HEK293 (cell line): Measurements from ENCODE around the gene RNF144B.

Experiments
- CTCF ChIA-PET: fragments of 350-600 bp; formaldehyde crosslinking; extraction: SDS; loops from one replicate; lab custom pipeline; 2021; ENCODE audit warnings: antibody characterized with exemption; lab: Yijun Ruan, JAX
- POLR2A ChIA-PET: fragments of 300-600 bp; formaldehyde crosslinking; extraction: SDS; loops from one replicate; lab custom pipeline; 2020; ENCODE audit warnings: antibody characterized with exemption, inconsistent platforms; lab: Yijun Ruan, JAX
- H3K27ac ChIP-seq: fragments of 200-500 bp; sonication (Bioruptor generic); 2 replicates; pipeline ENCODE4 v1.5.1; 2014; ENCODE audit warnings: low read depth, low read length, control low read depth, inconsistent platforms; ENCODE audit errors: extremely low read depth
- H3K36me3 ChIP-seq, 2 experiments: fragments of 200-500 bp in 1 of 2; sonication (Bioruptor generic) in 1 of 2; 1 replicate in 1 of 2; 2 replicates in 1 of 2; pipeline ENCODE4 v1.5.1; 2014 to 2017; ENCODE audit warnings: inconsistent platforms in 2 of 2, low read length in 2 of 2; ENCODE audit not compliant: control insufficient read depth in 2 of 2, insufficient read depth in 1 of 2
- H3K4me1 ChIP-seq: fragments of 200-500 bp; sonication (Bioruptor generic); 2 replicates; pipeline ENCODE4 v1.5.1; 2014; ENCODE audit warnings: mild to moderate bottlenecking, low read length, inconsistent platforms; ENCODE audit not compliant: control insufficient read depth, insufficient read depth
- H3K4me3 ChIP-seq: 2 replicates; pipeline ENCODE4 v1.5.1; 2011; ENCODE audit warnings: low read depth, mild to moderate bottlenecking, control low read depth, low read length, moderate library complexity
- H3K9me3 ChIP-seq: fragments of 200-500 bp; sonication (Bioruptor generic); 2 replicates; pipeline ENCODE4 v1.5.1; 2014; ENCODE audit warnings: low read depth, low read length, inconsistent platforms; ENCODE audit not compliant: control insufficient read depth, insufficient read depth
- HOXA7 ChIP-seq: sonication (generic); formaldehyde crosslinking; IDR thresholded peaks from 2 replicates; pipeline ENCODE4 v1.8.1; 2022; ENCODE audit warnings: missing genetic modification reagents, borderline replicate concordance
- OSR2 ChIP-seq: fragments of 450-650 bp; formaldehyde crosslinking; IDR thresholded peaks from 2 replicates; pipeline ENCODE4 v1.5.1; 2016; ENCODE audit warnings: missing biosample characterization, missing genetic modification characterization
- PBX3 ChIP-seq: sonication (generic); formaldehyde crosslinking; IDR thresholded peaks from 2 replicates; pipeline ENCODE4 v1.8.1; 2022; ENCODE audit warnings: mild to moderate bottlenecking, moderate library complexity, missing genetic modification reagents
- TRIM28 ChIP-seq: IDR thresholded peaks from 2 replicates; pipeline ENCODE4 v1.6.1; 2011; ENCODE audit warnings: low read length, control low read depth, borderline replicate concordance
- ZBTB20 ChIP-seq: fragments of 450-650 bp; formaldehyde crosslinking; IDR thresholded peaks from 2 replicates; pipeline ENCODE4 v1.5.1; 2016; ENCODE audit warnings: missing biosample characterization, missing genetic modification characterization
- ZBTB44 ChIP-seq: fragments of 450-650 bp; IDR thresholded peaks from 2 replicates; pipeline ENCODE4 v1.5.1; 2018; ENCODE audit warnings: missing biosample characterization, mild to moderate bottlenecking, missing genetic modification characterization
- ZNF114 ChIP-seq: fragments of 450-650 bp; formaldehyde crosslinking; IDR thresholded peaks from 2 replicates; pipeline ENCODE4 v1.5.0; 2017; ENCODE audit warnings: missing biosample characterization, missing genetic modification characterization
- ZNF157 ChIP-seq: fragments of 450-650 bp; formaldehyde crosslinking; IDR thresholded peaks from 2 replicates; pipeline ENCODE4 v1.5.1; 2016; ENCODE audit warnings: missing biosample characterization, missing genetic modification characterization
- ZNF169 ChIP-seq: fragments of 450-650 bp; formaldehyde crosslinking; IDR thresholded peaks from 2 replicates; pipeline ENCODE4 v1.5.1; 2016; ENCODE audit warnings: missing biosample characterization, missing genetic modification characterization
- ZNF214 ChIP-seq: fragments of 450-650 bp; formaldehyde crosslinking; IDR thresholded peaks from 2 replicates; pipeline ENCODE4 v1.5.1; 2017; ENCODE audit warnings: missing biosample characterization, mild to moderate bottlenecking, missing genetic modification characterization, borderline replicate concordance
- ZNF292 ChIP-seq: fragments of 450-650 bp; formaldehyde crosslinking; IDR thresholded peaks from 2 replicates; pipeline ENCODE4 v1.5.1; 2016; ENCODE audit warnings: low read depth, missing biosample characterization, missing genetic modification characterization, borderline replicate concordance
- ZNF324 ChIP-seq: fragments of 450-650 bp; formaldehyde crosslinking; IDR thresholded peaks from 2 replicates; pipeline ENCODE4 v1.5.1; 2016; ENCODE audit warnings: missing biosample characterization, missing genetic modification characterization
- ZNF362 ChIP-seq: fragments of 450-650 bp; formaldehyde crosslinking; IDR thresholded peaks from 2 replicates; pipeline ENCODE4 v1.5.1; 2016; ENCODE audit warnings: missing biosample characterization, missing genetic modification characterization
- ZNF394 ChIP-seq: fragments of 450-650 bp; formaldehyde crosslinking; IDR thresholded peaks from 2 replicates; pipeline ENCODE4 v1.5.1; 2016; ENCODE audit warnings: missing biosample characterization, missing genetic modification characterization, mild to moderate bottlenecking, moderate library complexity, borderline replicate concordance
- ZNF510 ChIP-seq: fragments of 450-650 bp; formaldehyde crosslinking; IDR thresholded peaks from 2 replicates; pipeline ENCODE4 v1.5.1; 2018; ENCODE audit warnings: mild to moderate bottlenecking, missing genetic modification characterization, missing biosample characterization; ENCODE audit not compliant: insufficient replicate concordance
- ZNF555 ChIP-seq: fragments of 450-650 bp; formaldehyde crosslinking; conservative IDR thresholded peaks from 2 replicates; pipeline ENCODE4 v1.5.1; 2017; ENCODE audit warnings: missing biosample characterization, mild to moderate bottlenecking, missing genetic modification characterization, inconsistent platforms
- ZNF561 ChIP-seq: fragments of 450-650 bp; IDR thresholded peaks from 2 replicates; pipeline ENCODE4 v1.5.1; 2018; ENCODE audit warnings: missing biosample characterization, missing genetic modification characterization, borderline replicate concordance
- ZNF670 ChIP-seq: fragments of 450-650 bp; formaldehyde crosslinking; IDR thresholded peaks from 2 replicates; pipeline ENCODE4 v1.5.1; 2016; ENCODE audit warnings: missing biosample characterization, missing genetic modification characterization, low read depth
- ZNF677 ChIP-seq: fragments of 450-650 bp; IDR thresholded peaks from 2 replicates; pipeline ENCODE4 v1.5.0; 2018; ENCODE audit warnings: missing biosample characterization, mild to moderate bottlenecking, missing genetic modification characterization, moderate library complexity
- ZNF792 ChIP-seq: fragments of 450-650 bp; formaldehyde crosslinking; IDR thresholded peaks from 2 replicates; pipeline ENCODE4 v1.5.1; 2016; ENCODE audit warnings: missing biosample characterization, missing genetic modification characterization
- ZNF843 ChIP-seq: fragments of 450-650 bp; formaldehyde crosslinking; IDR thresholded peaks from 2 replicates; pipeline ENCODE4 v1.5.1; 2016; ENCODE audit warnings: missing biosample characterization, missing genetic modification characterization
- TF ChIP-seq, protein P1 (sequence below): fragments of 450-650 bp; formaldehyde crosslinking; IDR thresholded peaks from 2 replicates; pipeline ENCODE4 v1.5.1; 2017; ENCODE audit warnings: missing biosample characterization, missing genetic modification characterization
- TF ChIP-seq, protein P2 (sequence below): fragments of 450-650 bp; formaldehyde crosslinking; IDR thresholded peaks from 2 replicates; pipeline ENCODE4 v1.5.1; 2016; ENCODE audit warnings: missing biosample characterization, missing genetic modification characterization

The RNF144B gene

DNA sequence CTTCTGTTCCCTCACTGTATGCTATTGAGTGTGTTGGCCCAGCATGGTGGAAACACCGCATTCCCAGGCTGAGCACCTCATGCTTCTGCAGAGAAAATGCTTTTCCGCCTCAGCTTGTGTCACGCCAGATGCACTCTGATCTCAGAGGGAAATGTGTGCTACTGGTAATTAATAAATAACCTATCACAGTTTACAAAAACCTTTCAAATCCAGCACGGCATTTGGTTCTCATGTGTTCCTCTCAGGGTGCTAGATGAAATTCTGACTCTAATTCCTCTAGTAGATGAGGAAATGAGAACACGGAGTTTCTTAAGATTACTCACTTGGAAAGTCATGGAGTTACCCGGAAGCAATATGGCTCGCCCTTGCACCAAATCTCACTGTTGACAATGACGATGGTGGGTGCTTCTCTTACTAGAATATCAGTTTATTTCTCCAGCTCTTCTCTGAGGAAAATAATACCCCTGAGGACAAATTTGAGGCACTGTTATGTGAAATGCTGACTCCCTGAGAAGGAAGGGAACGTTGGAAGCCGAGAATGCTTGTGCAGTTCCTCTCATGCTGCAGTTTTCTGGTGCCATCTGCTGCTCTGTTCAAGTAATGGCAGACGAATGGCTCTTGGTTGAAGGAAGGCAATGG, 116.6 kb downstream of the RNF144B start (continued):
- no peak for TF ChIP-seq ZBTB44 (tag by site-specific recombination)
- 0 out of 2 replicates have a peak, but pooled peaks have one; percentile 44 for TF ChIP-seq ZNF561 (tag by site-specific recombination)
- TF ChIP-seq ZNF670 (tag by site-specific recombination), result no peak
- TF ChIP-seq ZNF362 (tag by site-specific recombination), result no peak
- TF ChIP-seq ZNF292 (tag by site-specific recombination), result no peak
- TF ChIP-seq PBX3 (CRISPR knock-in tag), result no peak
- no peak for TF ChIP-seq ZNF157
- TF ChIP-seq ZNF555 (tag by site-specific recombination), result no peak

GRCh38 chr6:18504232-18504596, 117.1 kb downstream of the RNF144B start:
- Histone ChIP-seq H3K4me3 (no peak overlapping the region), H3K4me1 (no peaks in the 10 kb centered on the region), H3K36me3 (no peaks in the 10 kb centered on the region), H3K9me3 (no peaks in the 10 kb centered on the region), H3K27ac (no peak overlapping the region)
- CTCF ChIA-PET, result interaction anchor here (0.7 to 9.6 kb wide), 29 partner anchors 9 to 1348 kb away, joined by 3 to 252 read pairs (median 4); no protein-coding TSS in a partner anchor
- POLR2A ChIA-PET, result no interaction called here
- TF ChIP-seq ZNF510 (tag by site-specific recombination) (no peak), ZNF394 (tag by site-specific recombination) (no peak), ZBTB20 (no peak), HOXA7 (CRISPR knock-in tag) (no peak), ZNF324 (tag by site-specific recombination) (no peak), ZNF677 (tag by site-specific recombination) (no peak)
- TF ChIP-seq, protein P1, sequence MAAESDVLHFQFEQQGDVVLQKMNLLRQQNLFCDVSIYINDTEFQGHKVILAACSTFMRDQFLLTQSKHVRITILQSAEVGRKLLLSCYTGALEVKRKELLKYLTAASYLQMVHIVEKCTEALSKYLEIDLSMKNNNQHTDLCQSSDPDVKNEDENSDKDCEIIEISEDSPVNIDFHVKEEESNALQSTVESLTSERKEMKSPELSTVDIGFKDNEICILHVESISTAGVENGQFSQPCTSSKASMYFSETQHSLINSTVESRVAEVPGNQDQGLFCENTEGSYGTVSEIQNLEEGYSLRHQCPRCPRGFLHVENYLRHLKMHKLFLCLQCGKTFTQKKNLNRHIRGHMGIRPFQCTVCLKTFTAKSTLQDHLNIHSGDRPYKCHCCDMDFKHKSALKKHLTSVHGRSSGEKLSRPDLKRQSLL, result no peak

DNA sequence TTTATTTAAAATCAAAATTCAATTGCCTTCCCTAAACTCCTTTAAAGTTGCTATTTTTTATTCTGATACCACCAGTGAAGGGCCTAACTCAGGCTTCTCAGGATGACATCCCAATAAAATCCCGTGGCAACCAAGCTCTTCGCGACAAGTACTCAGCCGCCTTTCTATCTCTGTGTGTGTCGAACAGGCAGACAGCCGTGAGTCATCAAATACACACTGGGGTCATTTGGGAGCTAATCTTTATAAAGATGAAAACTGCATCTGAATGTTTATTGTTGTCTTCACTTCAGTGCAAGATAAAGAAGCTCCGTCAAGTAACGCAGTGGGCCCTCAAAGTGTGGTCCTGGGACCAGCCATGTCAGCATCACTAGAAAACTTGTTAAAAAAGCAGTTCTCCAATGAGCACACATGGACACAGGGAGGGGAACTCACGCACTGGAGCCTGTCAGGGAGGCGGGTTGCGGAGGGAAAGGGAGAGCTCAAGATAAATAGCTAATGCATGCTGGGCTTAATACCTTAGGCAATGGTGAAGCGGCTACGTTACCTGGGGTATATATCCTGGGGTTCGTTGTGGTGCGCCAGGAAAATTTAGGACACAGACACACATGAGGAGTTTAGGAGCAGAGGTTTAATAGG, 119.3 kb downstream of the RNF144B start:
- no peak for TF ChIP-seq ZNF114 (tag by site-specific recombination)
- no peak for TF ChIP-seq ZNF214 (tag by site-specific recombination)
- TF ChIP-seq ZNF169 (tag by site-specific recombination), result no peak
- TF ChIP-seq, protein P2, sequence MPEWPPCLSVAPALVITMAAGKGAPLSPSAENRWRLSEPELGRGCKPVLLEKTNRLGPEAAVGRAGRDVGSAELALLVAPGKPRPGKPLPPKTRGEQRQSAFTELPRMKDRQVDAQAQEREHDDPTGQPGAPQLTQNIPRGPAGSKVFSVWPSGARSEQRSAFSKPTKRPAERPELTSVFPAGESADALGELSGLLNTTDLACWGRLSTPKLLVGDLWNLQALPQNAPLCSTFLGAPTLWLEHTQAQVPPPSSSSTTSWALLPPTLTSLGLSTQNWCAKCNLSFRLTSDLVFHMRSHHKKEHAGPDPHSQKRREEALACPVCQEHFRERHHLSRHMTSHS (tag by site-specific recombination), result no peak
- TF ChIP-seq ZNF843 (tag by site-specific recombination), result no peak
- no peak for TF ChIP-seq ZNF792 (tag by site-specific recombination)
- TF ChIP-seq TRIM28, result peak; percentile 68; the same call in 1 of the 2 replicates
- TF ChIP-seq OSR2 (tag by site-specific recombination), result no peak
- Histone ChIP-seq H3K4me3 (no peak overlapping the region; the same call in 1 of the 2 replicates), H3K9me3 (no peaks in the 10 kb centered on the region), H3K36me3 (no peaks in the 10 kb centered on the region), H3K27ac (no peak overlapping the region), H3K4me1 (no peaks in the 10 kb centered on the region)
- ChIA-PET POLR2A (interaction anchor here (0.7 kb wide), 1 partner anchor 856 kb away, joined by 3 read pairs; no protein-coding TSS in a partner anchor), CTCF (interaction anchor here (0.6 to 9.6 kb wide), 10 partner anchors 9 to 1661 kb away, joined by 3 to 252 read pairs (median 4); partner anchors contain the start of gene RNF144B)
